ENCODE data around the gene C2CD3. TPM values are rescaled to one million over a fixed set of nuclear protein-coding genes. Genes with fewer than 3 reads are reported as not detected.

The C2CD3 gene
- total RNA-seq, 1 experiment from 2014 or later: 18.7 TPM

GRCh38 chr11:74024261-74025029 lies 146.4 kb downstream of the C2CD3 start:
- ChIA-PET CTCF (no interaction called here), POLR2A (no interaction called here)
- H3K9me3 Mint-ChIP-seq: no peaks in the 10 kb centered on the region
- no peak for ATAC-seq
- no peak overlapping the region for H3K4me3 Mint-ChIP-seq
- peaks cover 6% of the 10 kb centered on the region for H3K4me1 Mint-ChIP-seq
- no peaks in the 10 kb centered on the region for H3K27me3 Mint-ChIP-seq (ENCODE audit: low read depth)
- DNase-seq (ENCODE audit: low spot score): no peak
- H3K27ac Mint-ChIP-seq: no peak overlapping the region
- peaks cover 5% of the 10 kb centered on the region; the same call in 1 of the 2 replicates for H3K36me3 Mint-ChIP-seq
- TF ChIP-seq OVOL2 (CRISPR knock-in tag; IDR thresholded peaks at IDR 0.05; ENCODE audit: borderline replicate concordance): no peak
- no peak for TF ChIP-seq SMAD3 (CRISPR knock-in tag; IDR thresholded peaks at IDR 0.05; ENCODE audit: borderline replicate concordance)
- TF ChIP-seq ZNF396 (CRISPR knock-in tag; IDR thresholded peaks at IDR 0.05; ENCODE audit: borderline replicate concordance): no peak
- no peak for TF ChIP-seq E2F1 (CRISPR knock-in tag; IDR thresholded peaks at IDR 0.05)
- no peak for TF ChIP-seq AR (CRISPR knock-in tag; IDR thresholded peaks at IDR 0.05)
- no peak for TF ChIP-seq ERG (CRISPR knock-in tag; IDR thresholded peaks at IDR 0.05)
- TF ChIP-seq NFATC4 (CRISPR knock-in tag; IDR thresholded peaks at IDR 0.05): no peak
- TF ChIP-seq AFF4 (CRISPR knock-in tag; IDR thresholded peaks at IDR 0.05; ENCODE audit: borderline replicate concordance): no peak
- no peak for TF ChIP-seq IRF1 (CRISPR knock-in tag; IDR thresholded peaks at IDR 0.05)
- no peak for TF ChIP-seq TEAD1 (CRISPR knock-in tag; IDR thresholded peaks at IDR 0.05)
- TF ChIP-seq ARID4B (CRISPR knock-in tag; IDR thresholded peaks at IDR 0.05; ENCODE audit: borderline replicate concordance): no peak
- no peak for TF ChIP-seq ZBTB21 (CRISPR knock-in tag; IDR thresholded peaks at IDR 0.05; ENCODE audit: borderline replicate concordance)
- no peak for TF ChIP-seq PRDM15 (CRISPR knock-in tag; IDR thresholded peaks at IDR 0.05)
- no peak for TF ChIP-seq NR1H2 (CRISPR knock-in tag; IDR thresholded peaks at IDR 0.05)
- no peak for TF ChIP-seq CREB1 (CRISPR knock-in tag; IDR thresholded peaks at IDR 0.05)
- no peak for TF ChIP-seq USF2 (CRISPR knock-in tag; IDR thresholded peaks at IDR 0.05)
- TF ChIP-seq ZNF121 (CRISPR knock-in tag; IDR thresholded peaks at IDR 0.05): no peak
- no peak for TF ChIP-seq PRRX2 (CRISPR knock-in tag; IDR thresholded peaks at IDR 0.05)

All from WTC11 (cell line).